Thoracic aorta (tissue), 2 donors: ENCODE measurements around the gene KCNJ6. TPM values are rescaled to one million over a fixed set of nuclear protein-coding genes. Genes with fewer than 3 reads are reported as not detected.

Experiments used
- ATAC-seq: fragments of 150-250 bp; one replicate; pipeline ENCODE4 v1.8.0; 2017; ENCODE audit warnings: low read depth; ENCODE audit not compliant: insufficient number of reproducible peaks, low FRiP score
- DNase-seq: peaks from one replicate; pipeline ENCODE4 v3.0.0-alpha.2; 2020; ENCODE audit warnings: low spot score
- H3K27ac ChIP-seq, 2 donors: fragments of 200-600 bp; sonication (generic); 1 replicate in 1 of 2; 2 replicates in 1 of 2; pipeline ENCODE4 v1.5.1; 2016; ENCODE audit warnings: mild to moderate bottlenecking in 2 of 2, moderate library complexity in 2 of 2
- H3K27me3 ChIP-seq: fragments of 200-600 bp; sonication (generic); replicated peaks from 2 replicates; pipeline ENCODE4 v1.6.0; 2016; ENCODE audit warnings: mild to moderate bottlenecking; ENCODE audit not compliant: insufficient read depth
- H3K36me3 ChIP-seq: fragments of 200-600 bp; sonication (generic); one replicate; pipeline ENCODE4 v1.5.1; 2016
- H3K4me1 ChIP-seq, 2 donors: fragments of 200-600 bp; sonication (generic); 1 replicate in 1 of 2; 2 replicates in 1 of 2; pipeline versions ENCODE4 v1.5.1 to v1.6.0; 2016; ENCODE audit warnings: low read depth in 2 of 2, mild to moderate bottlenecking in 1 of 2; ENCODE audit not compliant: control insufficient read depth in 1 of 2
- H3K4me3 ChIP-seq: fragments of 200-600 bp; sonication (generic); 2 replicates; pipeline ENCODE4 v1.5.1; 2016; ENCODE audit warnings: mild to moderate bottlenecking
- H3K9me3 ChIP-seq: fragments of 200-600 bp; sonication (generic); 2 replicates; pipeline ENCODE4 v1.5.1; 2016
- total RNA-seq, 2 donors: library from RNA; depleted of rRNA; stranded (reverse); fragments of >200 nt; gene quantifications; one replicate each; pipeline versions ENCODE4 v1.1.0 to v1.2.3, GENCODE V29; 2016
- TF ChIP-seq, protein P1 (sequence below): fragments of 200-600 bp; sonication (generic); IDR thresholded peaks from one replicate; pipeline ENCODE4 v1.5.1; 2019; ENCODE audit warnings: antibody characterized with exemption

The KCNJ6 gene
- total RNA-seq, 2 donors from 2014 or later = not detected

DNA sequence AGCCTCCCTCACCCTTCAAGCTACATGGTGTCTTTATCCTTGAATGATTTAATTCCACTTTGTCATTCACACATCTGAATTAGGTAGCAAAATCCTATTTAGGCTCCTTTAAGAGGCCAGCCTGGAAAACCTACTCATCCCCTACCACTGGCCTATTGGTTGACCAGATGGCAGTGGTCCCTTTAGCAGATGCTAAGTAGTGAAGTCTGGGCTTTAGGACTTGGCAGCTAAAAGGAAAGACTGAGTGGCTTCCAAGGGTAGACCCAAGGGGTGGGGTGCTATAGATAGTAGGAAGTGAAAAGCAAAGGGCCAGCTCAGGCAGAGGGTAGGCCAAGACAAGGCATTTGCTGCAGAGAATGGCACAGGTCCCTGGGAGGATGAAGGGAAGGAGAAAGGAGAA lies 46.6 kb downstream of the KCNJ6 start:
- H3K27me3 ChIP-seq = no peaks in the 10 kb centered on the region
- ATAC-seq (no peak), DNase-seq (no peak)
- no peak overlapping the region for H3K4me3 ChIP-seq
- no peaks in the 10 kb centered on the region for H3K36me3 ChIP-seq
- no peaks in the 10 kb centered on the region for H3K4me1 ChIP-seq
- no peaks in the 10 kb centered on the region for H3K9me3 ChIP-seq
- TF ChIP-seq, protein P1, sequence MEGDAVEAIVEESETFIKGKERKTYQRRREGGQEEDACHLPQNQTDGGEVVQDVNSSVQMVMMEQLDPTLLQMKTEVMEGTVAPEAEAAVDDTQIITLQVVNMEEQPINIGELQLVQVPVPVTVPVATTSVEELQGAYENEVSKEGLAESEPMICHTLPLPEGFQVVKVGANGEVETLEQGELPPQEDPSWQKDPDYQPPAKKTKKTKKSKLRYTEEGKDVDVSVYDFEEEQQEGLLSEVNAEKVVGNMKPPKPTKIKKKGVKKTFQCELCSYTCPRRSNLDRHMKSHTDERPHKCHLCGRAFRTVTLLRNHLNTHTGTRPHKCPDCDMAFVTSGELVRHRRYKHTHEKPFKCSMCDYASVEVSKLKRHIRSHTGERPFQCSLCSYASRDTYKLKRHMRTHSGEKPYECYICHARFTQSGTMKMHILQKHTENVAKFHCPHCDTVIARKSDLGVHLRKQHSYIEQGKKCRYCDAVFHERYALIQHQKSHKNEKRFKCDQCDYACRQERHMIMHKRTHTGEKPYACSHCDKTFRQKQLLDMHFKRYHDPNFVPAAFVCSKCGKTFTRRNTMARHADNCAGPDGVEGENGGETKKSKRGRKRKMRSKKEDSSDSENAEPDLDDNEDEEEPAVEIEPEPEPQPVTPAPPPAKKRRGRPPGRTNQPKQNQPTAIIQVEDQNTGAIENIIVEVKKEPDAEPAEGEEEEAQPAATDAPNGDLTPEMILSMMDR = no peak
- no peak overlapping the region for H3K27ac ChIP-seq

DNA sequence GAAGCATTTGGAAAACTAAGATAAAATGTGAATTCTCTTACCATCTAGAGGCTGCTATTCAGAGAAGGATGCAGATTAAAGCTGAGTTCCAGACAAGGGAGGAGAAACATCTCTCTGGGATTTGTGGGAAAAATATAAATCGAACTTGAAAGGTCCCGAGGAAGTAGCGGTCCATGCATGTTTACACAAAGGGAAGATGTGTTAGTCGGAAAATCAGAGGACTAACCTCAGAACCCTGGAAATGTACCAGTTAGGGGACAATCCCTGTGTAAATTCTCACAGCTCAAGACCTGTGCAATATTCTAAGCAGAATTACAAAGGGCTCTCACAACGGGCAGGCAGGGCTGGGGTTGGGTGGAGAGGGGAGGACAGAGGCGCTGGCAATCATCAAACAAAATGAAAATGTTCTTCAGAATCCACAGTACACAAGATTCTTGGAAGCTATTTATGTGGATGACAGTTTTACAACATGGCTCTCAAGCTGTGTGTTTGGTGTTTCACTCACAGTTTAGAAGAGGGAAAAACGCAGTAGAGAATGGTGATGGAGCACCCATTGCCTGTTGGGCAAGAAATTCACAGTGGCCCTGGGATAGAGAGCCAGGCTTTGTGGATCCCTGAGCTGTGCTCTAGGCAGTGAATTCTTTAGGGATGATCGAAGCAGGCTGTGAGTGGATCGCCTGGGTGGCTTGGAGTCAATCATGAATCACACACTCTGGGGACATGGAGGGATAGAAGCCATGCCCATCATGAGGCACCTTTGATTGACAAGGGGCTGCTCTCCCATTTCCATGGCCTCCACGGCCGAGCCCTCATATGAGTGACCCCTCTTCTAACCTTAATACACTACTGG lies 47.6 kb downstream of the KCNJ6 start:
- H3K36me3 ChIP-seq = no peaks in the 10 kb centered on the region
- no peaks in the 10 kb centered on the region for H3K9me3 ChIP-seq
- H3K27ac ChIP-seq = no peak overlapping the region
- no peak for ATAC-seq
- no peak for DNase-seq
- no peaks in the 10 kb centered on the region for H3K4me1 ChIP-seq
- H3K27me3 ChIP-seq = no peaks in the 10 kb centered on the region
- TF ChIP-seq, protein P1 = no peak
- no peak overlapping the region for H3K4me3 ChIP-seq

GRCh38 chr21:37866027-37866426 lies 50.2 kb downstream of the KCNJ6 start:
- DNase-seq (no peak), ATAC-seq (no peak)
- Histone ChIP-seq H3K27ac (no peak overlapping the region), H3K36me3 (no peaks in the 10 kb centered on the region), H3K4me3 (no peak overlapping the region), H3K9me3 (no peaks in the 10 kb centered on the region), H3K27me3 (no peaks in the 10 kb centered on the region), H3K4me1 (no peaks in the 10 kb centered on the region)
- TF ChIP-seq, protein P1 = no peak

DNA sequence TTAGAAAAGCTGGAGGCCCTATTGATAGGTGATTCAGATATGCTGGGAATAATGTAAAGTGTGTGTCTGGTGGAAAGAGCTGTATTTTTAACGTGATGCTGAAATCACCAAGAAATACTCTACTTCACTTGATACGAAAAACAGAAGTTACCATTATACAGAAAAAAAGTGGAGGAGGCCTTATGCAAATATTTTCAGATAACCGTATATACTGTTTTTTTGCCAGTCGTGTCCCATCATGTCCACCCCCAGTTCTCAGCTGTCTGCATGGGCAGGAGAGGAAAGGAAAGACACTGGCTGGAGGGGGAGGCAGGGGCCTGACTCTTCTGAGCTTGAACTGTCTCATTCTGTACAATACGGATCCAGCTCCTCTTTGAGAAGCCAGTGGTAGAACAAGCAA lies 51.1 kb downstream of the KCNJ6 start:
- no peaks in the 10 kb centered on the region for H3K4me1 ChIP-seq
- H3K36me3 ChIP-seq = no peaks in the 10 kb centered on the region
- TF ChIP-seq, protein P1 = no peak
- no peak overlapping the region for H3K4me3 ChIP-seq
- H3K9me3 ChIP-seq = no peaks in the 10 kb centered on the region
- no peaks in the 10 kb centered on the region for H3K27me3 ChIP-seq
- DNase-seq (no peak), ATAC-seq (no peak)
- no peak overlapping the region for H3K27ac ChIP-seq

- no peaks in the 10 kb centered on the region for H3K27me3 ChIP-seq
- ATAC-seq (no peak), DNase-seq (no peak)
- TF ChIP-seq, protein P1 = no peak
- H3K4me1 ChIP-seq = no peaks in the 10 kb centered on the region
- no peak overlapping the region for H3K27ac ChIP-seq
- no peaks in the 10 kb centered on the region for H3K9me3 ChIP-seq
- no peaks in the 10 kb centered on the region for H3K36me3 ChIP-seq
- no peak overlapping the region for H3K4me3 ChIP-seq
Observed at GRCh38 chr21:37863842-37864241, 52.4 kb downstream of the KCNJ6 start.
